ENCODE results near the gene ELOB. TPM values are rescaled to one million over a fixed set of nuclear protein-coding genes. Genes with fewer than 3 reads are reported as not detected.
A peak's percentile ranks its signal among the peaks of the same experiment; 100 is the strongest.

The ELOB gene
- total RNA-seq, 1 donor from 2014 or later: 256 TPM

- peaks cover 7% of the 10 kb centered on the region for H3K27me3 Mint-ChIP-seq (ENCODE audit: insufficient read depth)
- H3K27ac Mint-ChIP-seq: no peak overlapping the region
- H3K4me1 Mint-ChIP-seq (ENCODE audit: low read depth): no peaks in the 10 kb centered on the region
- H3K36me3 Mint-ChIP-seq (ENCODE audit: low read depth): no peaks in the 10 kb centered on the region
- intact Hi-C loops (cut with micrococcal nuclease): no loop called here
- no peak for DNase-seq (ENCODE audit: low spot score)
- no peak overlapping the region for H3K4me3 Mint-ChIP-seq
- peaks cover 5% of the 10 kb centered on the region for H3K9me3 Mint-ChIP-seq
Measured at GRCh38 chr16:2803545-2804195, 26.6 kb upstream of the ELOB start.

- peaks cover 5% of the 10 kb centered on the region for H3K9me3 Mint-ChIP-seq
- peaks cover 10% of the 10 kb centered on the region for H3K27me3 Mint-ChIP-seq (ENCODE audit: insufficient read depth)
- H3K4me1 Mint-ChIP-seq (ENCODE audit: low read depth): no peaks in the 10 kb centered on the region
- H3K36me3 Mint-ChIP-seq (ENCODE audit: low read depth): no peaks in the 10 kb centered on the region
- intact Hi-C loops (cut with micrococcal nuclease): no loop called here
- DNase-seq (ENCODE audit: low spot score): no peak
- no peak overlapping the region for H3K4me3 Mint-ChIP-seq
- no peak overlapping the region for H3K27ac Mint-ChIP-seq
Measured at GRCh38 chr16:2799859-2800226, 22.8 kb upstream of the ELOB start.

GRCh38 chr16:2799205-2799858 lies 22.3 kb upstream of the ELOB start:
- H3K36me3 Mint-ChIP-seq (ENCODE audit: low read depth): no peaks in the 10 kb centered on the region
- intact Hi-C loops (cut with micrococcal nuclease): no loop called here
- H3K4me1 Mint-ChIP-seq (ENCODE audit: low read depth): no peaks in the 10 kb centered on the region
- peaks cover 5% of the 10 kb centered on the region for H3K9me3 Mint-ChIP-seq
- DNase-seq (ENCODE audit: low spot score): no peak
- peaks cover 14% of the 10 kb centered on the region for H3K27me3 Mint-ChIP-seq (ENCODE audit: insufficient read depth)
- H3K4me3 Mint-ChIP-seq: no peak overlapping the region
- H3K27ac Mint-ChIP-seq: no peak overlapping the region

GRCh38 chr16:2798723-2799204 lies 21.7 kb upstream of the ELOB start:
- Mint-ChIP-seq H3K4me1 (ENCODE audit: low read depth) (no peaks in the 10 kb centered on the region), H3K27me3 (ENCODE audit: insufficient read depth) (peaks cover 15% of the 10 kb centered on the region), H3K36me3 (ENCODE audit: low read depth) (no peaks in the 10 kb centered on the region), H3K9me3 (peaks cover 2% of the 10 kb centered on the region), H3K4me3 (no peak overlapping the region), H3K27ac (no peak overlapping the region)
- intact Hi-C loops (cut with micrococcal nuclease): no loop called here
- DNase-seq (ENCODE audit: low spot score): no peak

GRCh38 chr16:2795395-2796143 lies 18.5 kb upstream of the ELOB start:
- Mint-ChIP-seq H3K4me3 (no peak overlapping the region), H3K27me3 (ENCODE audit: insufficient read depth) (peaks cover 18% of the 10 kb centered on the region)
- intact Hi-C loops (cut with micrococcal nuclease): no loop called here

GRCh38 chr16:2792940-2793339 lies 15.9 kb upstream of the ELOB start:
- no peaks in the 10 kb centered on the region for H3K36me3 Mint-ChIP-seq (ENCODE audit: low read depth)
- no peaks in the 10 kb centered on the region for H3K9me3 Mint-ChIP-seq
- DNase-seq (ENCODE audit: low spot score): no peak

More at GRCh38 chr16:2795395-2796143, 18.5 kb upstream of the ELOB start:
- Mint-ChIP-seq H3K4me1 (ENCODE audit: low read depth) (no peaks in the 10 kb centered on the region), H3K9me3 (no peaks in the 10 kb centered on the region), H3K36me3 (ENCODE audit: low read depth) (no peaks in the 10 kb centered on the region), H3K27ac (no peak overlapping the region)
- no peak for DNase-seq (ENCODE audit: low spot score)

GRCh38 chr16:2791174-2791573 lies 14.1 kb upstream of the ELOB start:
- DNase-seq (ENCODE audit: low spot score): no peak

More at GRCh38 chr16:2792940-2793339, 15.9 kb upstream of the ELOB start:
- Mint-ChIP-seq H3K27me3 (ENCODE audit: insufficient read depth) (peaks cover 26% of the 10 kb centered on the region), H3K4me3 (no peak overlapping the region), H3K27ac (no peak overlapping the region), H3K4me1 (ENCODE audit: low read depth) (no peaks in the 10 kb centered on the region)
- intact Hi-C loops (cut with micrococcal nuclease): no loop called here

GRCh38 chr16:2790631-2791030 lies 13.6 kb upstream of the ELOB start:
- intact Hi-C loops (cut with micrococcal nuclease): no loop called here
- DNase-seq (ENCODE audit: low spot score): no peak
- H3K9me3 Mint-ChIP-seq: no peaks in the 10 kb centered on the region
- H3K36me3 Mint-ChIP-seq (ENCODE audit: low read depth): no peaks in the 10 kb centered on the region
- no peak overlapping the region for H3K4me3 Mint-ChIP-seq
- H3K4me1 Mint-ChIP-seq (ENCODE audit: low read depth): no peaks in the 10 kb centered on the region
- no peak overlapping the region for H3K27ac Mint-ChIP-seq
- peaks cover 30% of the 10 kb centered on the region for H3K27me3 Mint-ChIP-seq (ENCODE audit: insufficient read depth)

More at GRCh38 chr16:2791174-2791573, 14.1 kb upstream of the ELOB start:
- H3K4me3 Mint-ChIP-seq: no peak overlapping the region
- no peak overlapping the region for H3K27ac Mint-ChIP-seq
- intact Hi-C loops (cut with micrococcal nuclease): no loop called here
- peaks cover 26% of the 10 kb centered on the region for H3K27me3 Mint-ChIP-seq (ENCODE audit: insufficient read depth)
- H3K9me3 Mint-ChIP-seq: no peaks in the 10 kb centered on the region
- H3K4me1 Mint-ChIP-seq (ENCODE audit: low read depth): no peaks in the 10 kb centered on the region
- no peaks in the 10 kb centered on the region for H3K36me3 Mint-ChIP-seq (ENCODE audit: low read depth)

- no peak for DNase-seq (ENCODE audit: low spot score)
- no peaks in the 10 kb centered on the region for H3K4me1 Mint-ChIP-seq (ENCODE audit: low read depth)
- no peaks in the 10 kb centered on the region for H3K36me3 Mint-ChIP-seq (ENCODE audit: low read depth)
- no peaks in the 10 kb centered on the region for H3K9me3 Mint-ChIP-seq
- H3K27me3 Mint-ChIP-seq (ENCODE audit: insufficient read depth): peaks cover 23% of the 10 kb centered on the region
- no peak overlapping the region for H3K4me3 Mint-ChIP-seq
- H3K27ac Mint-ChIP-seq: no peak overlapping the region
- intact Hi-C loops (cut with micrococcal nuclease): no loop called here
Measured at GRCh38 chr16:2787961-2788360, 10.9 kb upstream of the ELOB start.

- no peak for DNase-seq (ENCODE audit: low spot score)
- Mint-ChIP-seq H3K27ac (no peak within 1 kb of the TSS), H3K9me3 (no peaks in the 10 kb centered on the region), H3K4me3 (no peak within 1 kb of the TSS), H3K36me3 (ENCODE audit: low read depth) (no peaks in the 10 kb centered on the region), H3K27me3 (ENCODE audit: insufficient read depth) (peaks cover 23% of the 10 kb centered on the region), H3K4me1 (ENCODE audit: low read depth) (no peaks in the 10 kb centered on the region)
- intact Hi-C loops (cut with micrococcal nuclease): no loop called here
Measured at GRCh38 chr16:2787406-2787805, 10.3 kb upstream of the ELOB start, which contains the start of gene PRSS33. Gene PRSS33 (minus strand): TSS chr16:2787560. CDS start chr16:2786547, 1,013 bp downstream.

GRCh38 chr16:2786826-2787151 lies 9.7 kb upstream of the ELOB start:
- no peaks in the 10 kb centered on the region for H3K4me1 Mint-ChIP-seq (ENCODE audit: low read depth)
- H3K36me3 Mint-ChIP-seq (ENCODE audit: low read depth): no peaks in the 10 kb centered on the region
- no peak overlapping the region for H3K4me3 Mint-ChIP-seq
- DNase-seq (ENCODE audit: low spot score): no peak
- no peak overlapping the region for H3K27ac Mint-ChIP-seq
- peaks cover 23% of the 10 kb centered on the region for H3K27me3 Mint-ChIP-seq (ENCODE audit: insufficient read depth)
- no peaks in the 10 kb centered on the region for H3K9me3 Mint-ChIP-seq
- intact Hi-C loops (cut with micrococcal nuclease): no loop called here

GRCh38 chr16:2786061-2786825 lies 9.2 kb upstream of the ELOB start:
- no peaks in the 10 kb centered on the region for H3K4me1 Mint-ChIP-seq (ENCODE audit: low read depth)
- intact Hi-C loops (cut with micrococcal nuclease): no loop called here

More at GRCh38 chr16:2786061-2786825, 9.2 kb upstream of the ELOB start:
- no peak for DNase-seq (ENCODE audit: low spot score)
- no peaks in the 10 kb centered on the region for H3K36me3 Mint-ChIP-seq (ENCODE audit: low read depth)
- peak overlapping the region; percentile 22 for H3K4me3 Mint-ChIP-seq
- H3K27ac Mint-ChIP-seq: no peak overlapping the region
- H3K27me3 Mint-ChIP-seq (ENCODE audit: insufficient read depth): peaks cover 22% of the 10 kb centered on the region
- H3K9me3 Mint-ChIP-seq: no peaks in the 10 kb centered on the region
